HEK293T (cell line): ENCODE data around the gene NUDT16L1.

Source experiments
- CTCF ChIA-PET: fragments of 350-600 bp; formaldehyde crosslinking; extraction: SDS; loops from one replicate; lab custom pipeline; 2021; ENCODE audit warnings: antibody characterized with exemption, inconsistent platforms; lab: Yijun Ruan, JAX
- POLR2A ChIA-PET: fragments of 350-600 bp; formaldehyde crosslinking; extraction: SDS; loops from one replicate; lab custom pipeline; 2020; ENCODE audit warnings: antibody characterized with exemption, inconsistent platforms; lab: Yijun Ruan, JAX
- DNase-seq: peaks from one replicate; pipeline ENCODE4 v3.0.0; 2012; ENCODE audit warnings: mixed read lengths; ENCODE audit errors: extremely low spot score
- ARNT ChIP-seq: fragments of 450-650 bp; IDR thresholded peaks from 2 replicates; pipeline ENCODE4 v1.6.1; 2017; ENCODE audit warnings: mild to moderate bottlenecking
- BHLHE40 ChIP-seq: fragments of 450-650 bp; IDR thresholded peaks from 2 replicates; pipeline ENCODE4 v1.6.1; 2016; ENCODE audit warnings: mild to moderate bottlenecking, moderate library complexity, borderline replicate concordance
- CTBP1 ChIP-seq: fragments of 450-650 bp; IDR thresholded peaks from 2 replicates; pipeline ENCODE4 v1.6.1; 2016; ENCODE audit warnings: borderline replicate concordance
- ELF4 ChIP-seq: fragments of 450-650 bp; IDR thresholded peaks from 2 replicates; pipeline ENCODE4 v1.6.1; 2017; ENCODE audit warnings: antibody characterized with exemption
- FOXA1 ChIP-seq: fragments of 450-650 bp; IDR thresholded peaks from 2 replicates; pipeline ENCODE4 v1.6.1; 2016; ENCODE audit warnings: mild to moderate bottlenecking
- FOXK2 ChIP-seq: fragments of 450-650 bp; IDR thresholded peaks from 2 replicates; pipeline ENCODE4 v1.6.1; 2016; ENCODE audit warnings: mild to moderate bottlenecking
- FOXM1 ChIP-seq: fragments of 450-650 bp; IDR thresholded peaks from 2 replicates; pipeline ENCODE4 v1.6.1; 2017; ENCODE audit warnings: mild to moderate bottlenecking, borderline replicate concordance
- HDGF ChIP-seq: fragments of 450-650 bp; IDR thresholded peaks from 2 replicates; pipeline ENCODE4 v1.6.1; 2017; ENCODE audit warnings: antibody characterized with exemption, borderline replicate concordance
- L3MBTL2 ChIP-seq: fragments of 450-650 bp; conservative IDR thresholded peaks from 2 replicates; pipeline ENCODE4 v1.6.1; 2016; ENCODE audit warnings: mild to moderate bottlenecking
- LEF1 ChIP-seq: fragments of 450-650 bp; IDR thresholded peaks from 2 replicates; pipeline ENCODE4 v1.6.1; 2017; ENCODE audit warnings: mild to moderate bottlenecking, borderline replicate concordance
- NFRKB ChIP-seq: fragments of 450-650 bp; IDR thresholded peaks from 2 replicates; pipeline ENCODE4 v1.6.1; 2016; ENCODE audit warnings: mild to moderate bottlenecking, moderate library complexity
- PKNOX1 ChIP-seq: fragments of 450-650 bp; IDR thresholded peaks from 2 replicates; pipeline ENCODE4 v1.6.1; 2016
- SP1 ChIP-seq: fragments of 450-650 bp; IDR thresholded peaks from 2 replicates; pipeline ENCODE4 v1.6.1; 2017
- SUZ12 ChIP-seq: fragments of 450-650 bp; IDR thresholded peaks from 2 replicates; pipeline ENCODE4 v1.6.1; 2016; ENCODE audit warnings: mild to moderate bottlenecking
- TARDBP ChIP-seq: fragments of 450-650 bp; IDR thresholded peaks from 2 replicates; pipeline ENCODE4 v1.6.1; 2016
- ZNF384 ChIP-seq: fragments of 450-650 bp; IDR thresholded peaks from 2 replicates; pipeline ENCODE4 v1.6.1; 2016

The NUDT16L1 gene

GRCh38 chr16:4673387-4674046 is 19.8 kb upstream of the NUDT16L1 start:
- TF ChIP-seq SP1 (no peak), BHLHE40 (no peak), CTBP1 (no peak), LEF1 (no peak), FOXM1 (no peak), FOXK2 (no peak), NFRKB (no peak), ARNT (no peak), HDGF (no peak), TARDBP (no peak), SUZ12 (no peak), ELF4 (no peak), ZNF384 (no peak), PKNOX1 (no peak)
- CTCF ChIA-PET: no interaction called here
- POLR2A ChIA-PET: no interaction called here
- DNase-seq: no peak

- ChIA-PET CTCF (no interaction called here), POLR2A (no interaction called here)
- no peak for TF ChIP-seq NFRKB
- TF ChIP-seq BHLHE40: no peak
- TF ChIP-seq ELF4: no peak
- no peak for TF ChIP-seq SP1
- TF ChIP-seq L3MBTL2: no peak
- no peak for TF ChIP-seq PKNOX1
- no peak for TF ChIP-seq FOXA1
- TF ChIP-seq CTBP1: no peak
- no peak for TF ChIP-seq ARNT
- no peak for TF ChIP-seq HDGF
- TF ChIP-seq TARDBP: no peak
- no peak for TF ChIP-seq SUZ12
- TF ChIP-seq FOXK2: no peak
- TF ChIP-seq LEF1: no peak
- TF ChIP-seq ZNF384: no peak
- TF ChIP-seq FOXM1: no peak
- no peak for DNase-seq
Observed at GRCh38 chr16:4674926-4675530, 18.3 kb upstream of the NUDT16L1 start.

GRCh38 chr16:4675864-4676786 is 17.2 kb upstream of the NUDT16L1 start:
- DNase-seq: no peak
- TF ChIP-seq FOXA1 (no peak), SP1 (no peak), LEF1 (no peak), FOXM1 (no peak), FOXK2 (no peak), ELF4 (no peak)
- ChIA-PET CTCF (no interaction called here), POLR2A (no interaction called here)

GRCh38 chr16:4676831-4677230 is 16.5 kb upstream of the NUDT16L1 start:
- POLR2A ChIA-PET: interaction anchor here (1.1 kb wide), 1 partner anchor 19 kb away, joined by 3 read pairs; no protein-coding TSS in a partner anchor
- DNase-seq: no peak
- TF ChIP-seq PKNOX1 (no peak), SP1 (no peak), HDGF (no peak), SUZ12 (no peak), ARNT (no peak), FOXK2 (no peak)
- CTCF ChIA-PET: no interaction called here

- ChIA-PET POLR2A (interaction anchor here (1.1 kb wide), 1 partner anchor 18 kb away, joined by 3 read pairs; no protein-coding TSS in a partner anchor), CTCF (no interaction called here)
- TF ChIP-seq PKNOX1 (no peak), ELF4 (no peak), BHLHE40 (no peak), SUZ12 (no peak), ZNF384 (no peak), CTBP1 (no peak), ARNT (no peak), NFRKB (no peak), L3MBTL2 (no peak), FOXM1 (no peak), TARDBP (no peak), FOXK2 (no peak), SP1 (no peak), HDGF (no peak), FOXA1 (no peak)
- DNase-seq: no peak
Observed at GRCh38 chr16:4677390-4677789, 16.0 kb upstream of the NUDT16L1 start.
